ENCODE measurements around the gene C10orf90. TPM values are rescaled to one million over a fixed set of nuclear protein-coding genes. Genes with fewer than 3 reads are reported as not detected.

The C10orf90 gene
- total RNA-seq, 4 donors from 2014 or later, result 2.7 to 5.8 (median 4.0) TPM

DNA sequence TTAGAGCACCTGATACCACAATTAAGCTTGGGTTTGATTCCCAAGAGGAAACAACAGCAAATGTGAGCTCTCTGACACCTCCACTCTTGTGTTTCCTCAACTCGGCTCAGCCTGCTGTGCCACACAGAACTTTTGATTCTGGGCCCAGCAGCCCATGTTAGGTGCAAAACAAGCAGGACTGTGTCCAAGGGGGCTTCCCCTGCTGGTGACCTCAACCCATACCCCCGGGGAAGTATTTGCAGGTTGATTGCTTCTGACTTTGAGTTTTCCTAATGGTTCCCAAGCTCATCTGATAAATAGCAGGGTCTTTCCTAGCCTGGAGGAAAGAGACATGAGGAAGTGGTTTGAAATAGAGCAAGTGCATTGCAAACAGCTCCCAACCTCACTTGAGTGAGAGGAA, 238.7 kb downstream of the C10orf90 start:
- no peak for TF ChIP-seq POLR2A (IDR thresholded peaks at IDR 0.05)
- TF ChIP-seq, protein P1, sequence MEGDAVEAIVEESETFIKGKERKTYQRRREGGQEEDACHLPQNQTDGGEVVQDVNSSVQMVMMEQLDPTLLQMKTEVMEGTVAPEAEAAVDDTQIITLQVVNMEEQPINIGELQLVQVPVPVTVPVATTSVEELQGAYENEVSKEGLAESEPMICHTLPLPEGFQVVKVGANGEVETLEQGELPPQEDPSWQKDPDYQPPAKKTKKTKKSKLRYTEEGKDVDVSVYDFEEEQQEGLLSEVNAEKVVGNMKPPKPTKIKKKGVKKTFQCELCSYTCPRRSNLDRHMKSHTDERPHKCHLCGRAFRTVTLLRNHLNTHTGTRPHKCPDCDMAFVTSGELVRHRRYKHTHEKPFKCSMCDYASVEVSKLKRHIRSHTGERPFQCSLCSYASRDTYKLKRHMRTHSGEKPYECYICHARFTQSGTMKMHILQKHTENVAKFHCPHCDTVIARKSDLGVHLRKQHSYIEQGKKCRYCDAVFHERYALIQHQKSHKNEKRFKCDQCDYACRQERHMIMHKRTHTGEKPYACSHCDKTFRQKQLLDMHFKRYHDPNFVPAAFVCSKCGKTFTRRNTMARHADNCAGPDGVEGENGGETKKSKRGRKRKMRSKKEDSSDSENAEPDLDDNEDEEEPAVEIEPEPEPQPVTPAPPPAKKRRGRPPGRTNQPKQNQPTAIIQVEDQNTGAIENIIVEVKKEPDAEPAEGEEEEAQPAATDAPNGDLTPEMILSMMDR (IDR thresholded peaks at IDR 0.05), result no peak
- 86 to 90% methylated on average over 2 of the region's 2 CpGs for WGBS, 2 donors
- intact Hi-C loops (cut with DNase I; ENCODE audit: low total_unique reads), result no loop called here
- DNase-seq (ENCODE audit: low spot score in 2 of 2), result no peak
- no peak overlapping the region for H3K4me3 ChIP-seq (ENCODE audit: low read depth, poor library complexity, severe bottlenecking)

DNA sequence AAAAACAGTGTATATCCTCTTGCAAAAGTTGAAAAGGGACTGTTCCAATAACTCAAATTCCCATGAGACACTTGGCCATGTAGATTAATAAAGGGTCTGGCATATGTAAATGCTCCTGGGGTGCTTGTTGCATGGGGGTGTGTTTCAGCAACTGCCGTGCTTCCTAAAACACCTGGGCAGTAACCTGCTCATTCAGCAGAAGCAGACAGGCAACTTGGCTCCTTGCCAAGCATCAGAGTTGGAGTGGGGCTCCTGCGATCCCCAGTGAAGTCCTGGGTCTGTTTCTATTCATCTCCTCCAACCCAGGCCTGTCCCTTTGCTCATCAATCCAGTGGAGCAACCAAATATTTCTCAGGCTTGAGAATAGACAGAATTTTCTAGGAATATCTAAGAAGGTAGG, 240.0 kb downstream of the C10orf90 start:
- no peak overlapping the region for H3K4me3 ChIP-seq (ENCODE audit: low read depth, poor library complexity, severe bottlenecking)
- TF ChIP-seq, protein P1 (IDR thresholded peaks at IDR 0.05), result no peak
- TF ChIP-seq POLR2A (IDR thresholded peaks at IDR 0.05), result no peak
- DNase-seq (ENCODE audit: low spot score in 2 of 2), result no peak
- WGBS, 2 donors, result 72 to 73% methylated on average over 2 of the region's 2 CpGs
- intact Hi-C loops (cut with DNase I; ENCODE audit: low total_unique reads), result no loop called here

DNA sequence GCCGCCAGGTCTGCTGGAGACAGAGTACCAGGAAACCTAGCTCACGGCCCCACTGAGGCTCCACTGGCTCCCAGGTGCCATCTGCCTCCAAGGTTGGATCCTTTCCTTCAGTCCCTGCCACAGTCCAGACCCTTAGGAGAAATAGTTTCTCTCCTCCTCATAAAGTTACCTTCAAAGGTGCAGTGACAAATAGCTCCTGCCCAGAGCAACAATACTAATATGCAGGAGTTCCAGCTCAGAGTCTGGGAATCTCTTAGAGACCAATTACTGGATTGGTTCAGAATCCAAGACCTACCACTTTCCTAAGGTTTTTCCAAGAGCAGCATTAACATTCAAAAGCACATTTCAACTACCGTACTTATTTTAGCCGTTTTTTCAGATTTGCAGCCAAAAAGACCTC, 241.2 kb downstream of the C10orf90 start:
- H3K4me3 ChIP-seq (ENCODE audit: low read depth, poor library complexity, severe bottlenecking), result no peak overlapping the region
- no peak for DNase-seq (ENCODE audit: low spot score in 2 of 2)
- TF ChIP-seq POLR2A (IDR thresholded peaks at IDR 0.05), result no peak
- TF ChIP-seq, protein P1 (IDR thresholded peaks at IDR 0.05), result no peak
- intact Hi-C loops (cut with DNase I; ENCODE audit: low total_unique reads), result no loop called here
- 82 to 85% methylated on average over 4 of the region's 4 CpGs for WGBS, 2 donors

DNA sequence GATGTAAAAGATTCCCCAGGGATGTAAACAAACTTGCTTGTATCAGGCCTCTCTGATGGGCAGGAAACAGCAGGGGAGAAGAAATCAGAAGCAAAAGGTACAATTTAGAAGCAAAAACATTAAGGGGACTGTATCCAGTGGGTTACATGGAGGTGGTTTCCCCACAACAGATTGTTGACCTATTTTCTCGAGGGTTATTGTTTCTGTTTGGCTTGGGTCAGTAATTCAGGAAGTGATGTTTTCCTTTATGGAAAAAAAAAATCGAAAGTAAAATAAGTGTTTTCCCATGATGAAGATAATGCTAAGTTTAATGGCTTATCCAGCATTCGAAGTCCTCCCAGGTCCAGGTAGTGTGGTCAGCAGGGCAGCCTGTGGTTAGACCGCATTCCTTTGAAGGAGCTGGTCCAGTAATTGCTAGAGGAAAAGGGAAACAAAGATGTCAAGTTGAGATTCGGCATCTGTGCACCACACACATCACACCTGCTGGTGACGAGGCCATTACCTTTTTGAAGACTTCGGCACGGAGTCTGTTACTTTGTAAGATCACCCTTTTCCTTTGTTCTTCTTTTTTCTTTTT, 244.9 kb downstream of the C10orf90 start:
- intact Hi-C loops (cut with DNase I; ENCODE audit: low total_unique reads), result no loop called here
- 60 to 65% methylated on average over 8 of the region's 8 CpGs for WGBS, 2 donors
- TF ChIP-seq, protein P1 (IDR thresholded peaks at IDR 0.05), result no peak
- no peak for TF ChIP-seq POLR2A (IDR thresholded peaks at IDR 0.05)

DNA sequence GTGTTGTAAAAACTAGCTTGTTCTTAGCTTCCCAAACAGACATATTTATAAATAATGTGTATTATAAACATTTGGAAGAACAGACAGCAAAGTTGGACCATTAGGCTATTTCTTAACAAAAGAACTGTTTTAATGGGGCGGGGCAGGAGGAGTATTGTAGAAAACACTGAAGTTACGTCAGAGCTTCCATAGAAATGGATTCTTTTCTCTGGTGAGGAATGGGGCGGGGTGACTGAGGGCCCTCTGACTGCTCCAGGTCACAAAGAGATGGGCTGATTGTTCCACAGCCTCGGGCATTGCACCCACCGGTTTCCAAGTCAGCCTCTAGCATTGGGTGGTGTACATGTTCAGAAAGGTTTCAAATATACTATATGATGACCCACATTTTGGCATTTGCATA, 245.5 kb downstream of the C10orf90 start:
- TF ChIP-seq, protein P1 (IDR thresholded peaks at IDR 0.05), result no peak
- TF ChIP-seq POLR2A (IDR thresholded peaks at IDR 0.05), result no peak
- DNase-seq (ENCODE audit: low spot score in 2 of 2), result no peak
- no peak overlapping the region for H3K4me3 ChIP-seq (ENCODE audit: low read depth, poor library complexity, severe bottlenecking)
- 75 to 78% methylated on average over 5 of the region's 5 CpGs for whole genome bisulfite sequencing, 2 donors
- intact Hi-C loops (cut with DNase I; ENCODE audit: low total_unique reads), result no loop called here

More for the DNA sequence above, 244.9 kb downstream of the C10orf90 start:
- no peak for DNase-seq (ENCODE audit: low spot score in 2 of 2)
- no peak overlapping the region for H3K4me3 ChIP-seq (ENCODE audit: low read depth, poor library complexity, severe bottlenecking)
